GM18520 (cell line): ENCODE data around the gene GRK6.

Experiments
- ATAC-seq: cut with Tn5 transposase; IDR thresholded peaks from one replicate; pipeline ENCODE4 v1.9.1; 2021; ENCODE audit not compliant: unreplicated experiment

Gene GRK6

GRCh38 chr5:177426566-177427210, at the start of gene GRK6:
TSS of gene GRK6 (plus strand) at chr5:177426676. CDS start at chr5:177426846, 170 bp downstream.
- peak; percentile 2 for ATAC-seq

GRCh38 chr5:177377851-177378776, 48.4 kb upstream of the GRK6 start:
- ATAC-seq = no peak

GRCh38 chr5:177378884-177379883, 47.3 kb upstream of the GRK6 start:
- no peak for ATAC-seq

DNA sequence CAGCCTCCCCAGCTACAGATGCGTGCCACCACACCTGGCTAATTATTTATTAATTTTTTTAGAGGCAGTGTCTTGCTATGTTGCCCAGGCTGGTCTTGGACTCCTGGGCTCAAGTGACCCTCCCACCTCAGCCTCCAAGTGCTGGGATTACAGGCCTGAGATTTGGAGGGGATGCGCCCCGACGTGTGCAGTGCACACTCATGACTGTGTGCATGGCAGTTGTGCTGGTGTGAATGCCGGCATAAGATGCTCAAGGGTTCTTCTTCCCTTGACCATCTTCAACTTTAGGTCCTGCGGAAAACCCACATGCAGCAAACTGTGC, 45.7 kb upstream of the GRK6 start:
- ATAC-seq = no peak

DNA sequence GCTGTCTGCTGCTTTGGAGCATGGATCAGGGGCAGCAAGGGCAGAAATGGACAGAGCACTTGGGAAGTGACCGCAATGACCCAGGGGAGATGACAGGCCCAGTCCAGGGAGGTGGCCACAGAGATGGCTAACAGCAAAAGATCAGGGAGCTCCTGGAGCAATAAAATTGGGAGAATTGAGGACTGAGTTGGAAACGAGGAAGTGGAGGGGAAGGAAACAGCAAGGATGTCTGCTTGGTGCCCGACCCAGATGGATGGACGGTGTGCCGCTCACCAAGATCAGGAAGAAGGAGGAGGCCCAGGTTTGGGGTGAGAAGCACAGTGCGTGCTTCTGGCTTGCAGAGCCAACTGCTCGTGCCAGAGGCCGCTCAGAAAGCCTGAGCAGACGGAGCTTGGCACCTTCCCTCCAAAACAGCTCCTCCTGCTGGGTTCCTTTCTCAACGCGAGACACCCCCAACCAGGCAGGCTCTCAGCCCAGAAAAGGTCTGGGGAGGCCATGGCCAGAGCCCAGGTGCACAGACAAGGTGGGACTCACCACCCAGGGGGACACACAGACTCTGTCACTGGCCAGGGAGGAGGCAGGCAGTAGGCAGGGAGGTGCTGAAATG, 44.0 kb upstream of the GRK6 start:
- ATAC-seq = no peak

DNA sequence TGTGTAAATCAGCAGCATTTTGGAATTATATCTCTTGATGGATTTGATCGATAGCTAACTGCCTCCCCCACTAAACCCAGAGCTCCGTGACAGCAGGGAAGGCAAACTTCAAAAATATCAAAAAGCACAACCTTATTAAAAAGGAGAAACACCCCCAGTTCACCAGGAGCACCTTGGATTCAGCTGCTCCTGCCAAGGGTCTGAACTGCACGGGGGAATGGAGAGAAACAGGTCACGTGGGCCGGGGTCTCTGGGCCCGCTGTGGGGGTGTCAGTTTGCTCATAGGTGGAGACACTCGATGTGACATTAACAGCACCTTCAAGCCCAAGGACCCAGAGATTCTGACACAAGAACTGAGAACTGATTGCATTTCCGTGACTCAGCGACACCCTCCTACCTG, 43.3 kb upstream of the GRK6 start:
- ATAC-seq = no peak

DNA sequence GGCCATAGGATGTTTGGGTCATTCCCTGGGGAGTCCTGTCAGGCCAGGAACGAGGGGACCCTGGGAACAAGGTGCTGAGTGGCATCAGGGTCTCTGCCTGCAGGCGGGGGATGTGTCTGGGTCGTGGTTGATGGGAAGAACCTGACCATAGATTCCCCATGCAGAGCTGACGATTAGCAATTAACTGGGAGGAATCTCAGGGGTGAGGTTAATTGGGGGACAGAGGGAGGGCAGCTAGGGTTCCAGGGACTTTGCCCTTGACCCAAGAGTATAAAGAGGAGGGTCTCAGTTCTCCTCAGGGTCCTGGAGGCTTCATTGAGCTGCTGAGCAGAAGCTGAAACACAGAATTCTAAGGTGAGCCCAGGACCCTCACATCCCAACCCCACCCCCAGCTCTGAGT, 42.3 kb upstream of the GRK6 start, which contains the start of gene SLC34A1:
SLC34A1 (plus strand) TSS at position 301 of the 400 bp plus-strand sequence. CDS start 1,308 bp downstream, outside the sequence.
- no peak for ATAC-seq

GRCh38 chr5:177385720-177386119, 40.8 kb upstream of the GRK6 start:
- ATAC-seq = no peak

DNA sequence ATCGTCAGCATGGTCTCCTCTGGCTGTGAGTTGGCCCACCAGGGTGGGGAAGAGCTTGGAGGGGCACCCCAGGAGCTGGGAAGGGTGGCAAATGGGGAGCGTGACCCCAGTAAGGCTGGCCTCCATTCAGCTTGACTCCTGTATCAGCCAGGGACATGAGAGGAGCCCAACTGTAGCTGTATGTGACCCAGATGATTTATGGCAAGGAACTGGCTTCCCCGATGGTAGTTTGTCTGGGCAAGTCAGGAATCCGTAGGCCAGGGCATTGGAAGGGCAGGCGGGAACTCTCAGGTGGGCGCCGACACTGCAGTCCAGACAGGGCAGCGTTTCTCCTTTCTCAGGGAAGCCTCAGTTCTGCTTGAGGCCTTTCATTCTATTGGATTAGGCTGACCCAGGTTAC, 39.9 kb upstream of the GRK6 start:
- no peak for ATAC-seq

DNA sequence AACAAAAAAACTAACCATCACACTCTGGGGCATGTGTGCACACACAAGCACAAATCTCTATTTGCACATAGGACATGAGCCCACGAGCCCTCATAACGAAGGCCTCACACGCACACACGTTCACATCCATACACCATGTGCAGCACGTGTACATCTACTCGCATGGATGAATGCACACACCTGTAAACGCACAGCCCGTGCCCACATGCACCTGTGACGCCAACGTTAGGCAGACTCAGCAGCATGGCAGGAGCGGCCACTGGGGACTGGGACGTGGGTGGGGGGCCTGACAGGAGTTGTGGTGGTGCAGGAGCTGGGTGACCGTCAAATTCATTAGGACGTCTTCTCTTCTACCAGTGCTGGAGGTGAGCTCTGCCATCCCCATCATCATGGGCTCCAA, 39.1 kb upstream of the GRK6 start:
- no peak for ATAC-seq

- ATAC-seq = no peak
Measured at GRCh38 chr5:177388521-177389052, 37.9 kb upstream of the GRK6 start.

DNA sequence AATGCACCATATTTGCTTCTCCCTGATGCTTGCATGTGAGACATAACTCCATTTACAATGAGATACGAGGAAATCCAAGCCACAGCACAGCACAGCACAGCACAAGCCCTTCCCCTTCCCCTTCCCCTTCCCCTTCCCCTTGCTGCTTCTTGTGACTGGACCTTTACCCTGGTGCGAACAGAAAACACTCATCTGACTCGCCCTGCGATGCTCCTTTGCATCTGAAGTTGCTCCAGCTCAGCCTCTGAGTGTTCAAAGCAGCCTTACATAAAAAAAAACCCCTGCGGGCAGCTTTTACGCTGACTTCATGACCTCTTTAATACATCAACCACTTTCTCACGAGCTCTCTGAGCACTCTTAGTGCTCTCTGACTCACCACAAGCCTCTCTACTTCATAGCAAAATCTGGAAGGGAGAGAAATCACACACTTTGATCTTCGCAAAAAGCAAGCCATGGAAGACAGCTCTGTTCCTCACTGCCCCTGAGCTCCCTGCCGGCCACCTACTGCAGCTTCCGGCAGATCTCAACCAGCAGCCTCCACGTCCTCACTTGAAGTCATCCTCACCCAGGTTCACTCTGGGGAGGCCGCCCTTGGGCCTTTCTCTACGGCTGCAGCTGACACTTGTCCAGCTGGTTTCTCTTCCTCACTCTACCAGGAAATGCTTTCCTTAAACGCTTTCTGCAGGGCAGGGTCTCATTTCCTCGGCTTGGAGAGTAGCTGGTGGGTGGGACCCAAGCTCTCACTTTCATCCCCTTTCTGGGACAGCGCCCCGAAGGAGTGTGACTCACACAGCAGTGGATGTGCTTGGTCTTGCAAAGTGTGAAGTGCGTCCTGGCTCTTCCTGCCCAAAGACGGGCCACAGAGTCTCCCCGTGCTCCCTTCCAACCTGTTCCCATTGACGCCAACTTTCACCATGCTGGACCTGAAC, 37.0 kb upstream of the GRK6 start:
- peak; percentile 62 for ATAC-seq

DNA sequence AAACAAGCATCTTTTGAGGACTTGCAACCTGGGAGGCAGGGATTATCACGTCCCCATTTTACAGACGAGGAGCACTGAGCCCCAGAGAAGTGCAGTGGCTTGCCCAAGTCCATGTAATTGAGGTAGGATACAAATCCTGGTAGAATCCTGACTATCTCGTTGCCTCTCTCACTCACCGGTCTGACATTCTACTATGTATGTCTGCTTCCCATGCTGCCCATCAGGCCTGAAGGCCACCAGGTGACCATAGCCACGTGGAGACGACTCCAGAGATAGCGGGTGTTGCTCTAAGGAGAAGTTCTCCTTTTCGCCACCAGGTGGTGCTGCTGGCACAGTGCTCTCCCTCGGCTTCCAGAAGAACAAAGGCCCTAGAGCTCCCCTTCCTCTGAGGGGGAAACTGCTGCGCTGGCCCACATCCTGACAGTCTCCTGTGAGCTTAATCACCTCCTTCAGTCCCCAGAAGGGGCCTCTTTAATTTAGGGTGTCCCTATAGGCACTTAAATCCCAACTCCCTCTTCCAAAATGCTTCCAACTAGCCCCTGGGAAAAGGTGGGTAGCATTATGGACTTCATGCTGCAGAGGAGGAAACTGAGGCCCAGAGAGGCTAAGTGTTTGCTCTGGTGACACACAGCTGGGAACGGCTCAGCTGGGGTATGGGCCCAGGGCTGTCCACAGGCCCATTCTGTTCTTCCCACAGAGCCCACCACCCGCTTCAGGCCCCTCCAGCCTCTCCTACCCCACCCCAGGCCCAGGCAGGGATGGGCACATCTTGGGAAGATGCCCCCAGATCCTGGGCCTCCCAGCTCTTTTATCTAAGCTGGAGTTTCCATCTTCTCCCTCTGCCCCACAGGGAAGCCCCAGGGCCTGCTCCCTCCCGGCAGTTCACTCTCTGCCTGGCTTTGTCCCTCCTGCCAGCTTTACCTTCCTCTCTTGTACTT, 35.8 kb upstream of the GRK6 start:
- no peak for ATAC-seq

- ATAC-seq = no peak
Measured at GRCh38 chr5:177392765-177393164, 33.7 kb upstream of the GRK6 start.

DNA sequence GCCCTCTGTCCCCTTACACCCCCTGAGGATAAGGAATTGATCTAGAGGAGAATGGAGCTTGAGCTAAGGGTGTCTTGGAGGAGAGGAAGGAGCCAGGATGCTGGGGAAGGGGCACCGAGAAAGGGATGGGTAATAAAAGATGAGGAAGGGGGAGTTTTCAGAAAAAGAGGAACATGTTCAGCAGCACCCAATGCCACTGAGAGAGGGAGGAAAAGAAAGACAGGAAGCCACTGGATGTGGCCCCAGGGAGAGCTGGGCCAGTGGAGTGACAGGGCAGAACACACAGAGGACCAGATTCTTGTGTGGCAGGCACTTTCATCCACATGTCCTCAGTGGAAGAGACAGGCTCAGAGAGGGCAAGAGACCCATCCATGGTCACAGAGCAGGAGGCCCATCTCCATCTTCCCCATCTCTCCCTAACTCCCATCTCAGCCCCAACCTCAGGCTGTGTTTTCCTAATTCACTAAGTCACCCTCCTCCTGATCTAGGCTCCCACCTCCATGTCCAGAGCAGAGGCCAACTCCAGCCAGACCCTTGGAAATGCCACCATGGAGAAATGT, 33.2 kb upstream of the GRK6 start:
- no peak for ATAC-seq

DNA sequence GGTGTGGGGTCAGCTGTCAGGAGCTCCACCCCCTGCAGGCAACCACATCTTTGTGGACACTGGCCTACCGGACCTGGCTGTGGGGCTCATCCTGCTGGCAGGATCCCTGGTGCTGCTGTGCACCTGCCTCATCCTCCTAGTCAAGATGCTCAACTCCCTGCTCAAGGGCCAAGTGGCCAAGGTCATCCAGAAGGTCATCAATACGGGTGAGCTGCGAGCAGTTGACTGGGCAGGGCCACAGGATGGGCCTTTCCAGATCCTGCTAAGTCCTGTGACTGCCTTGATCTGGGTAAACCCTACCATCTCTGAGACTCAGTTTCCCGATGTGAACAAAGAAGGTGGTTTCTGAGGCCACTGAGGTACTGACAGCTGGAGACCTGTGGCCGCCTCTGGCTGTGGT, 32.5 kb upstream of the GRK6 start:
- no peak for ATAC-seq

GRCh38 chr5:177396078-177396477, 30.4 kb upstream of the GRK6 start:
- ATAC-seq = no peak

DNA sequence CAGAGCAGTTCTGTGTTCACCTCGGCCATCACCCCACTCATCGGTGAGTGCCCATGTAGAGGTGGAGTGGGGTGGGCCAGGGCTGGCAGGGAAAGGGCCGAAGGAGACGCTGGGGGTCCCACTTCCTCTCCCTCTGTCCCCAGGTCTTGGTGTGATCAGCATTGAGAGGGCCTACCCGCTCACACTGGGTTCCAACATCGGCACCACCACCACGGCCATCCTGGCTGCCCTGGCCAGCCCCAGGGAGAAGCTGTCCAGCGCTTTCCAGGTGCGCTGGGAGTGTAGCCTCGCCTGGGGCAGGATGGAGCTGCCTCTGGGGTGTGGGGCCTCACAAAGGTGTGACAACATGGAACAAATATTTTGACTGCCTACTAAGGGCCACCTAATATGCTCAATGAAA, 29.7 kb upstream of the GRK6 start:
- ATAC-seq = no peak
